Brain microvascular endothelial cell (primary cell): ENCODE results near the gene HPD.
A peak's percentile ranks its signal among the peaks of the same experiment; 100 is the strongest.

Source experiments
- DNase-seq: peaks from one replicate; pipeline ENCODE4 v3.0.0-alpha.2; 2020
- H3K27ac ChIP-seq: fragments of 250-450 bp; sonication (Bioruptor Pico); 2 replicates; pipeline ENCODE4 v1.5.1; 2020; ENCODE audit warnings: mild to moderate bottlenecking, moderate library complexity
- H3K27me3 ChIP-seq: fragments of 250-450 bp; sonication (Bioruptor Pico); replicated peaks from 2 replicates; pipeline ENCODE4 v1.5.1; 2020; ENCODE audit warnings: mild to moderate bottlenecking
- H3K36me3 ChIP-seq: fragments of 250-450 bp; sonication (Bioruptor Pico); replicated peaks from 2 replicates; pipeline ENCODE4 v1.5.1; 2020; ENCODE audit warnings: mild to moderate bottlenecking
- H3K4me3 ChIP-seq: 2 replicates; pipeline ENCODE4 v1.5.1; 2011; ENCODE audit warnings: low read depth, mild to moderate bottlenecking, control low read depth, low read length, moderate library complexity
- in situ Hi-C: cut with HindIII; loops from 2 replicates; pipeline ENCODE4 v1.10.0; 2017; ENCODE audit warnings: low sequenced_read_pairs, low pct_ligation_motif_present
- TF ChIP-seq, protein P1 (sequence below): IDR thresholded peaks from 2 replicates; pipeline ENCODE4 v1.5.1; 2011; ENCODE audit warnings: low read depth, mild to moderate bottlenecking, moderate library complexity, low read length, control low read depth, inconsistent platforms; ENCODE audit errors: missing control alignments

HPD gene

DNA sequence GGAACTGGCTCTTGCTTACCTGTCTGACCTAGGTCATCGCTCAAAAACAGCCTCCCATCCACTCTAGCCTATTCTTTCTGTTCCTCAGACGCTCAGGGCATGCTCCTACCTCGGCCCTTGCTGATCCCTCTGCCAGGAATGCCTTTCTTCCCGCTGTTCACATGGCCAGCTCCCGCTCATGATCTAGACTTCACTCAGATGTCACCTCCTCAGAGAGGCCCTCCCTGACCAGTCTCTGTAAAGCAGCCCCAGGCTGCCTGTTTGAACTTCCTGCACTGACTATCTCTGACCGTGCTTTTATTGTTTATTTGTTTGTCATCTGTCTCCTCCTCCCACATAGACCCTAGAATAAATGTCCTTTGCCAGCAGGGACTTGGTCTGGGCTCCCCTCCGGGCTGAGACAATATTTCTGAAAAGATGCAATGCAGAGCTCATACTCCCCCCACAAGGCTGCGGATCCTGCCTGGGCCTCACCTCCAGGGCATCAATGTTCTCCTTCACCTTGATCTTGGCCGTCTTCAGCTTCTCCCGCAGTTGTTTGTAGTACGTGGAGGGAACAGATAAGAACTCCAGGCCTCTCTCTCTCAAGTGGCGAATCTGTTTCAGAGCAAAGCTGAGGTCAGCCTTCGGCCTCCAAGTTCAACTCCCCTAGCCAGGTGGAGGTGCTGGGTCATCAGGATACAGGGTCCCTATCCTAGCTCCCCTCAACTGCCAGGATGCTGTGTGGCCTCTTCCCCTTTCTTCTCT lies 15.2 kb downstream of the HPD start:
- H3K4me3 ChIP-seq: no peak overlapping the region
- H3K27ac ChIP-seq: no peak overlapping the region
- in situ Hi-C loops: no loop called here
- H3K27me3 ChIP-seq: no peaks in the 10 kb centered on the region
- no peaks in the 10 kb centered on the region for H3K36me3 ChIP-seq
- TF ChIP-seq, protein P1, sequence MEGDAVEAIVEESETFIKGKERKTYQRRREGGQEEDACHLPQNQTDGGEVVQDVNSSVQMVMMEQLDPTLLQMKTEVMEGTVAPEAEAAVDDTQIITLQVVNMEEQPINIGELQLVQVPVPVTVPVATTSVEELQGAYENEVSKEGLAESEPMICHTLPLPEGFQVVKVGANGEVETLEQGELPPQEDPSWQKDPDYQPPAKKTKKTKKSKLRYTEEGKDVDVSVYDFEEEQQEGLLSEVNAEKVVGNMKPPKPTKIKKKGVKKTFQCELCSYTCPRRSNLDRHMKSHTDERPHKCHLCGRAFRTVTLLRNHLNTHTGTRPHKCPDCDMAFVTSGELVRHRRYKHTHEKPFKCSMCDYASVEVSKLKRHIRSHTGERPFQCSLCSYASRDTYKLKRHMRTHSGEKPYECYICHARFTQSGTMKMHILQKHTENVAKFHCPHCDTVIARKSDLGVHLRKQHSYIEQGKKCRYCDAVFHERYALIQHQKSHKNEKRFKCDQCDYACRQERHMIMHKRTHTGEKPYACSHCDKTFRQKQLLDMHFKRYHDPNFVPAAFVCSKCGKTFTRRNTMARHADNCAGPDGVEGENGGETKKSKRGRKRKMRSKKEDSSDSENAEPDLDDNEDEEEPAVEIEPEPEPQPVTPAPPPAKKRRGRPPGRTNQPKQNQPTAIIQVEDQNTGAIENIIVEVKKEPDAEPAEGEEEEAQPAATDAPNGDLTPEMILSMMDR: no peak
- DNase-seq: no peak

DNA sequence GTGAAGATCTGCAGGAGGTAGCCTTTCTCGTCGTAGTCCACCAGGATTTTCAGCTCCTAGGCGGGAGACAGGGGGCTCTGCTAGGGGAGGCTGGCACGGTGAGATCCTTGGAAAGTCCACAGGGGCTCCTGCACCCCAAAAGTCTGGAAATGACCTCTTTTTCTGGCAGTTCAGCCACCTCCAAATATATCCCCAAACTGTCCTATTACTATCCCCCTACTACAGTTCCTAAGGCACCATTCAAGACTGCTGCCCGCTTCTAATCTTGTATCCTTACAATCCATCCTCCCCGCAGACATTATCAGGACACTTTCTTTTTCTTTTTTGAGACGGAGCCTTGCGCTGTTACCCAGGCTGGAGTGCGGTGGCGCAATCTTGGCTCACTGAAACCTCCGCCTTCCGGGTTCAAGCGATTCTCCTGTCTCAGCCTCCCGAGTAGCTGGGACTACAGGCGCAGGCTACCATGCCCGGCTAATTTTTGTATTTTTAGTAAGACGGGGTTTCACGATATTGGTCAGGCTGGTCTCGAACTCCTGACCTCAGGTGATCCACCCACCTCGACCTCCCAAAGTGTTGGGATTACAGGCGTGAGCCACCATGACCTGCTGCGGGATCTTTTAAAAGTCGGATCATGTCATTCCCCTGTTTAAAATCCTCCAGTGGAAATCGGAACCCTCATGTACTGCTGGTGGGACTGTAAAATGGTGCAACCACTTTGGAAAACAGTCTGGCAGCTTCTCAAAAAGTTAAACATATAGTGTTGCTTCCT lies 18.5 kb downstream of the HPD start:
- H3K36me3 ChIP-seq: no peaks in the 10 kb centered on the region
- H3K27me3 ChIP-seq: no peaks in the 10 kb centered on the region
- TF ChIP-seq, protein P1: no peak
- in situ Hi-C loops: no loop called here
- peak overlapping the region; percentile 66 for H3K4me3 ChIP-seq
- DNase-seq: no peak
- no peak overlapping the region for H3K27ac ChIP-seq

DNA sequence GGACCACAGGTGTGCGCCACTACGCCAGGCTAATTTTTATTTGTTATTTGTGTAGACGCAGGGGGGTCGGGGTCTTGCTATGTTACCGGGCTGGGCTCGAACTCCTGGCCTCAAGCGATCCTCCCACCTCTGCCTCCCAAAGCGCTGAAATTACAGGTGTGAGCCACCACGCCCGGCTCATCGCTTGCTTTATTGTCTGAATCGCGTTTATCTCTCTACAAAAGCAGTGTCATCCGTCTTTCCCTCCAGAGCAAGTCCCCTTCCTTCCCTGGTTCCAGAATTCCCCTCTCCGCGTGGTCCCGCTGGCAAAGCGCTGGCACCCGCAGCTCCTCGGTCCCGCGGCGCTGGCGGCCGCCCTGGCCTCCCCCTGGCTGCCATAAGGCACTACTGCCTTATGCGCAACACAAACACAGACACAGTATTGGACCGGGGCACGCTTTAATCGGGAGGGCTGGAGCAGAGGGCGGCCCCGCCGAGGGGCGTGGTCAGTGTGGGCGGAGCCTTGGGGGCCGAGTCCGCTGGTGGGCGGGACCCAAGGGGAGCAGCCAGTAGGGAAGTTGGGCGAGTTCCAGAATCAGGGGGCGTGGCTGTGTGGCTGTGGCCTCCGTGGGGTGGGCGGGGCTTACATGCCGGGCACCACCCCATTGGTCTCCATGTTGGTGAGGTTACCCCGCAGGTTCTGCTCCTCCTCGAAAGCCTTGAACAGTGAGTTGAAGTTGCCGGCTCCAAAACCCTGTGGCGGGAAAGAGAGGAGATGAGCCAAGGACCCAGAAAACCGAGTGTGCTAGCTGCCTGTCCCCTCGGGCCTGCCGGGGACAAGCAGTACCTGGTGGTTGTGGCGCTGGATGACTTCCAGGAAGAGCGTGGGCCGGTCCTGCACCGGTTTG lies 19.3 kb downstream of the HPD start:
- DNase-seq: peak; percentile 99
- no peaks in the 10 kb centered on the region for H3K27me3 ChIP-seq
- H3K4me3 ChIP-seq: peak overlapping the region; percentile 66
- H3K36me3 ChIP-seq: no peaks in the 10 kb centered on the region
- TF ChIP-seq, protein P1: peak; percentile 62
- no peak overlapping the region for H3K27ac ChIP-seq
- in situ Hi-C loops: no loop called here

DNA sequence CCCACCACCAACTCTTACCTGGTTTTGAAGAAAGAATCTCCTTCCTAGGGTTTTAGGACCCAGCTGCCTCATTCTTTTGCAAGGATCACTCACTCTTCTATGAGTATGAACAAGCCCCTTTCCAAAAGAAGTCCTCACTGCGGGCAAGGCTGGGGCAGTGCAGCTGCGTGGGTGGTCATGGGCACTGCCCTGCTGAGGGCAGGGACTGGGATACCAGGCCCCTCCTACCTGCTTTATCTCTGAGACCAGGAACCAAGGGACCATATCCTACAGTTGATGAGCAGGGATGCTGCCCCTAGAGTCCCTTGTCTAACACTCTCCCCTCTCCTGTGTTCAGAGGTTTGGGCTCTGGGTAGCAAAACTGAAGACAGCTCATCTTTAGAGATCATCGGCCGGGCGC lies 20.5 kb downstream of the HPD start:
- Histone ChIP-seq H3K4me3 (no peak overlapping the region), H3K36me3 (no peaks in the 10 kb centered on the region), H3K27me3 (no peaks in the 10 kb centered on the region), H3K27ac (no peak overlapping the region)
- TF ChIP-seq, protein P1: no peak
- in situ Hi-C loops: no loop called here
- no peak for DNase-seq

DNA sequence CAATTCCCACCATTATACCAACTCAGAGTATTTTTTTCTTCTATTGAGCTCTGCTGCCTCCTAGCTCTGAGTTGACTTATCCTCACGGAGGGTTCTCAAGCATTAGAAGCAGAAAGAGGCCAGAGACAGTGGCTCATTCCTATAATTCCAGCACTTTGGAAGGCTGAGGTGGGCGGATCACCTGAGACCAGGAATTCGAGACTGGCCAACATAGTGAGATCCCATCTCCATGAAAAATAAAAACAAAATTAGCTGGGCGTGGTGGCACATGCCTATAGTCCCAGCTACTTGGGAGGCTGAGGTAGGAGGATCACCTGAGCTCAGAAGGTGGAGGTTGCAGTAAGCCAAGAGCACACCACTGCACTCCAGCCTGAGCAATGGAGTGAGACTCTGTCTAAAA lies 21.0 kb downstream of the HPD start:
- Histone ChIP-seq H3K27ac (no peak overlapping the region), H3K27me3 (no peaks in the 10 kb centered on the region), H3K36me3 (no peaks in the 10 kb centered on the region), H3K4me3 (no peak overlapping the region)
- in situ Hi-C loops: no loop called here
- DNase-seq: no peak
- TF ChIP-seq, protein P1: peak; percentile 38
